ENCODE measurements around the gene HPS6. TPM values are rescaled to one million over a fixed set of nuclear protein-coding genes. Genes with fewer than 3 reads are reported as not detected.

HPS6 gene
- total RNA-seq, 1 donor: 34.1 TPM

DNA sequence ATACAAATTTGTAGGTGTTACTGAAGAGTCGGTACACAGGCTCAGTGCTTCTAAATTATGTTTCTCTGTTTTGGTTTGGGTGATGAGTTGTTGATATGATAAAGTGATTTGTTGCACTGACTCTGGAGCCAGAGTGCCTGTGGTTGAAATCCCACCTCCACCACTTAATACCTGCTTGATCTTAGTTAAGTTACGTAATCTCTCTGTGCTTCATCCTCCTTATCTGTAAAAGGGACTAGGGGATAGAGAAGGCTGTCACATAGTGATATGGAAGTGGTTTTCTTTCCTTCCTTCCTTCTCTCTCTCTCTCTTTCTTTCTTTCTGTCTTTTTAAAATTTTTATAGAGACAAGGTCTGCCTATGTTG is 664 bp upstream of the HPS6 start:
- TF ChIP-seq, protein P1, sequence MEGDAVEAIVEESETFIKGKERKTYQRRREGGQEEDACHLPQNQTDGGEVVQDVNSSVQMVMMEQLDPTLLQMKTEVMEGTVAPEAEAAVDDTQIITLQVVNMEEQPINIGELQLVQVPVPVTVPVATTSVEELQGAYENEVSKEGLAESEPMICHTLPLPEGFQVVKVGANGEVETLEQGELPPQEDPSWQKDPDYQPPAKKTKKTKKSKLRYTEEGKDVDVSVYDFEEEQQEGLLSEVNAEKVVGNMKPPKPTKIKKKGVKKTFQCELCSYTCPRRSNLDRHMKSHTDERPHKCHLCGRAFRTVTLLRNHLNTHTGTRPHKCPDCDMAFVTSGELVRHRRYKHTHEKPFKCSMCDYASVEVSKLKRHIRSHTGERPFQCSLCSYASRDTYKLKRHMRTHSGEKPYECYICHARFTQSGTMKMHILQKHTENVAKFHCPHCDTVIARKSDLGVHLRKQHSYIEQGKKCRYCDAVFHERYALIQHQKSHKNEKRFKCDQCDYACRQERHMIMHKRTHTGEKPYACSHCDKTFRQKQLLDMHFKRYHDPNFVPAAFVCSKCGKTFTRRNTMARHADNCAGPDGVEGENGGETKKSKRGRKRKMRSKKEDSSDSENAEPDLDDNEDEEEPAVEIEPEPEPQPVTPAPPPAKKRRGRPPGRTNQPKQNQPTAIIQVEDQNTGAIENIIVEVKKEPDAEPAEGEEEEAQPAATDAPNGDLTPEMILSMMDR (IDR thresholded peaks at IDR 0.05; ENCODE audit: insufficient read depth, low read depth, low read length): no peak
- no peak for DNase-seq (ENCODE audit: low read depth)
- no peak overlapping the region for H3K4me3 ChIP-seq (ENCODE audit: low read depth, low read length)

DNA sequence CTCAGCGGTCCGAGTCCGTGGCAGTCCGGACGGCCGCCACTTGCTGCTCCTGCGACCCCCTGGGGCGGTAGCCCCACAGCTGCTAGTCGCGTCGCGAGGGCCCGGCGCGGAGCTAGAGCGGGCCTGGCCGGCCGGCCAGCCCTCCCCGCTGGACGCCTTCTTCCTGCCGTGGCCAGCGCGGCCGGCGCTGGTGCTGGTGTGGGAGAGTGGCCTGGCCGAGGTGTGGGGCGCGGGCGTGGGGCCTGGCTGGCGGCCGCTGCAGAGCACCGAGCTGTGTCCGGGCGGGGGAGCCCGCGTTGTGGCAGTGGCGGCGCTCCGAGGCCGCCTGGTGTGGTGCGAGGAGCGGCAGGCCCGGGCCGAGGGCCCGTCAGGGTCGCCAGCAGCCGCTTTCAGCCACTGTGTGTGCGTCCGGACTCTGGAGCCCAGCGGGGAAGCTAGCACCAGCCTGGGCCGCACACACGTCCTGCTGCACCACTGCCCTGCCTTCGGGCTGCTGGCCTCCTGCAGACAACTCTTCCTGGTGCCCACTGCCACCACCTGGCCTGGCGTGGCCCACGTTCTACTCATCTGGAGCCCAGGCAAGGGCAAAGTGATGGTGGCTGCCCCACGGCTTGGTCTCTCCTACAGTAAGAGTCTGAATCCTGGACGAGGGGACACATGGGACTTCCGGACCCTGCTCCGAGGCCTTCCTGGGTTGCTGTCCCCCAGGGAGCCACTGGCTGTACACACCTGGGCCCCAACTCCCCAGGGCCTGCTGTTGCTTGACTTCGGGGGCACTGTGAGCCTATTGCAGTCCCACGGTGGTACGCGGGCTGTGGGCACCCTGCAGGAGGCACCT is 631 bp downstream of the HPS6 start:
- no peak for DNase-seq (ENCODE audit: low read depth)
- TF ChIP-seq, protein P1 (IDR thresholded peaks at IDR 0.05; ENCODE audit: insufficient read depth, low read depth, low read length): no peak
- H3K4me3 ChIP-seq (ENCODE audit: low read depth, low read length): peak overlapping the region; percentile 76

- TF ChIP-seq, protein P1 (IDR thresholded peaks at IDR 0.05; ENCODE audit: insufficient read depth, low read depth, low read length): no peak
- peak overlapping the region; percentile 76 for H3K4me3 ChIP-seq (ENCODE audit: low read depth, low read length)
- no peak for DNase-seq (ENCODE audit: low read depth)
Observed at GRCh38 chr10:102066399-102067088, 1.4 kb downstream of the HPS6 start.

- no peak for DNase-seq (ENCODE audit: low read depth)
- no peak overlapping the region for H3K4me3 ChIP-seq (ENCODE audit: low read depth, low read length)
Observed at GRCh38 chr10:102067091-102067916, 2.2 kb downstream of the HPS6 start.

DNA sequence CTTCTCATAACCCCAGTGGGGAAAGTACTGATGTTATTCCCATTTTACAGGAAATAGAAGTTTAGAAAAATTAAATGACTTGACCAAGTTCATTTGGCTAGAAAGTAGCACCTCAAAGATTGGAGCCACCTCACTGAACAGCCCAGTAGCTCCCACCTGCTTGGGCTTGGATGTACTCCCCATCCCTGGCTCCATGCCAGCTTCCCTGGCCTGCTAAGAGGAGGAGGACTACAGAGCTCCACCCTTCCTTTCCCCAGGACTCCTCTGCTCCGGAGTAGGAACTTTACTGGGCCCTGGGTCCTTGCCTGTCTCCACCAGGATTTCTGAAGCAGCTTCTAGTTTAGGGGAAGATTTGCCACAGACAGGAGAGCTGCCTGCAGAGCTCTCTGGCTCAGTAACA is 3.1 kb downstream of the HPS6 start:
- no peak for DNase-seq (ENCODE audit: low read depth)
- no peak overlapping the region for H3K4me3 ChIP-seq (ENCODE audit: low read depth, low read length)
- TF ChIP-seq, protein P1 (IDR thresholded peaks at IDR 0.05; ENCODE audit: insufficient read depth, low read depth, low read length): no peak

More at GRCh38 chr10:102067091-102067916, 2.2 kb downstream of the HPS6 start:
- TF ChIP-seq, protein P1 (IDR thresholded peaks at IDR 0.05; ENCODE audit: insufficient read depth, low read depth, low read length): no peak

DNA sequence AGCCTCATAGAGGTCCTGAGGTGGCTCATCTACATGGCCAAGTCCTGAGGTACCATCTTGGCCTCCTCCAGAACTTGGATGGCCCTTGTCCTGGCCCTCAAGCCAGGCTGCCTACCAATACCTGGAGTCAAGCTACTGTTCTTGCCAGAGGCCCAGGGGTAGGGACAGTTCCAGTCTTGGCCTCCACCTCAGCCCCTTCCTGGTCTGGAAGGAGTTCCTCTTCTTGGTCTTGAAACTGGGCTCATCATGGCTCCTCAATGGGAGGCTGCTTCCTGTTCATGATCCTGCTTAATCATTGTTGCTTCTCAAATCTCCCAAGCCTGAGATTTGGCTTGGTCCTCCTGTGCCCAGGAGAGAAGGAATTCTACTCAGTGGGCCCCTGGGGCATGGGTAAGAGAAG is 3.9 kb downstream of the HPS6 start:
- no peak for DNase-seq (ENCODE audit: low read depth)
- no peak overlapping the region for H3K4me3 ChIP-seq (ENCODE audit: low read depth, low read length)
- TF ChIP-seq, protein P1 (IDR thresholded peaks at IDR 0.05; ENCODE audit: insufficient read depth, low read depth, low read length): no peak

Measured in fibroblast of villous mesenchyme (primary cell).